Suprapubic skin (tissue), 4 donors: ENCODE results near the gene IQGAP3. TPM values are rescaled to one million over a fixed set of nuclear protein-coding genes. Genes with fewer than 3 reads are reported as not detected.
"Not testable (repeated sequence)": the region's sequence is repeated elsewhere in the genome, so short reads cannot be mapped to it uniquely, and the experiment has no call there.

Experiments used
- DNase-seq, 2 donors: peaks; one replicate each; pipeline ENCODE4 v3.0.0-alpha.2; 2019; ENCODE audit warnings: low spot score in 2 of 2
- H3K27ac ChIP-seq: fragments of 200-600 bp; sonication (generic); one replicate; pipeline ENCODE4 v1.5.1; 2019
- H3K27me3 ChIP-seq: fragments of 200-600 bp; sonication (generic); one replicate; pipeline ENCODE4 v1.5.1; 2019
- H3K36me3 ChIP-seq: fragments of 200-600 bp; sonication (generic); one replicate; pipeline ENCODE4 v1.5.1; 2019
- H3K4me1 ChIP-seq: fragments of 200-600 bp; sonication (generic); one replicate; pipeline ENCODE4 v1.5.1; 2019
- H3K4me3 ChIP-seq: fragments of 200-600 bp; sonication (generic); one replicate; pipeline ENCODE4 v1.5.1; 2019; ENCODE audit warnings: mild to moderate bottlenecking
- H3K9me3 ChIP-seq: fragments of 200-600 bp; sonication (generic); one replicate; pipeline ENCODE4 v1.5.1; 2019
- EP300 ChIP-seq: sonication (generic); formaldehyde crosslinking; IDR thresholded peaks from one replicate; pipeline ENCODE4 v1.6.1; 2017; ENCODE audit warnings: antibody characterized with exemption
- POLR2A ChIP-seq, 2 donors: fragments of 450-650 bp; IDR thresholded peaks; one replicate each; pipeline ENCODE4 v1.6.1; 2017; ENCODE audit warnings: antibody characterized with exemption in 2 of 2, mild to moderate bottlenecking in 2 of 2, moderate library complexity in 2 of 2
- POLR2AphosphoS5 ChIP-seq, 3 donors: sonication (generic); formaldehyde crosslinking; IDR thresholded peaks; one replicate each; pipeline ENCODE4 v1.6.1; 2017; ENCODE audit warnings: antibody characterized with exemption in 3 of 3
- WGBS: methylation state at CpG from one replicate; pipeline ENCODE4 v1.1.5; 2018; 5-methylcytosine and 5-hydroxymethylcytosine counted together
- total RNA-seq, 4 donors: library from RNA; depleted of rRNA; stranded (reverse); fragments of >200 nt; gene quantifications; one replicate each; pipeline ENCODE4 v1.1.0, GENCODE V29; 2016
- TF ChIP-seq, protein P1 (sequence below), 2 donors: fragments of 200-600 bp in 1 of 2; fragments of 450-650 bp in 1 of 2; sonication (generic) in 1 of 2; IDR thresholded peaks; one replicate each; pipeline ENCODE4 v1.5.1; 2016 to 2019; ENCODE audit warnings: antibody characterized with exemption in 2 of 2, mild to moderate bottlenecking in 1 of 2, moderate library complexity in 1 of 2

IQGAP3 gene
- total RNA-seq, 4 donors from 2014 or later: 2.2 to 5.7 (median 4.5) TPM

DNA sequence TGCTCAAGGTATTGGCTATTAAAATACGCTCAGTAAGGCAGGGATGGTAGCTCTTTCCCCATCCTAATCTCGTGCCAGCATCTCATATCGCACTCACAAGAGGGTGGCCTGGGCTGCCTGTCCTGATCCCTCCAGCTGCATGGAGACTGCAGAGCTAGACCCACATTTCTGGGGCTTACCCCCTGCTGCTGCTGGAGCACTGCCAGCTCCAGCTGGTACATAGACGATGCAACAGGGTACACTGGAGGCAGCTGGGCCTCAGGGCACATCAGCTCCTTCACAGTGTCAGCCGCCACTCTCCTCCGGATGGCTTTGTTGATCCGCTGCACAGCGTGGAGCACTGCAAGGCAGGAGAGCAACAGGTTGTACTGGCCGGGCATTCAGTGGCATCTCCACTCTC lies 16.0 kb downstream of the IQGAP3 start:
- DNase-seq: no peak
- Histone ChIP-seq H3K27me3 (no peaks in the 10 kb centered on the region), H3K4me3 (no peak overlapping the region), H3K36me3 (no peaks in the 10 kb centered on the region), H3K4me1 (peaks cover 3% of the 10 kb centered on the region), H3K9me3 (no peaks in the 10 kb centered on the region), H3K27ac (no peak overlapping the region)
- TF ChIP-seq EP300 (no peak), POLR2A (IDR thresholded peaks at IDR 0.05) (no peak)
- WGBS: 75% methylated on average over 7 of the region's 9 CpGs

DNA sequence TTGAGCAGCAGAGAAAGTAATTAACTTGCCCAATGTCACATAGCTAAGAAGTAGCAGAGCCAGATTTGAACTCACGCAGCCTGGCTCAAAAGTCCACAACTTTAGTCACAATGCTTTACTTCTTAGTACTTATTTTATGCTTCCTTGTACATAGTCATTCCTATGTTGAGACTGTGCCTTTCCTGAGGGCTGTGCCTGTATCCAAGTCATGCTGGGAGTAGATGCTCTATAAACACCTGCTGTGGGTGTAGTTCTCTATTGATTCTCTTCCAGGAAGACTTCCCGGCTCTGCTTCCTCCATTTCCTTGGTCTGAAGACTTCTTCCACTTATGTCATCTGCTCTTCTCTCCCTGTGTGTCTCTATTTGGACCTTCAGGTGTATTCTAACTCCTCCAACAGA lies 16.6 kb downstream of the IQGAP3 start:
- Histone ChIP-seq H3K27me3 (no peaks in the 10 kb centered on the region), H3K9me3 (no peaks in the 10 kb centered on the region), H3K4me3 (no peak overlapping the region), H3K27ac (no peak overlapping the region), H3K4me1 (peaks cover 3% of the 10 kb centered on the region), H3K36me3 (no peaks in the 10 kb centered on the region)
- TF ChIP-seq, protein P1, sequence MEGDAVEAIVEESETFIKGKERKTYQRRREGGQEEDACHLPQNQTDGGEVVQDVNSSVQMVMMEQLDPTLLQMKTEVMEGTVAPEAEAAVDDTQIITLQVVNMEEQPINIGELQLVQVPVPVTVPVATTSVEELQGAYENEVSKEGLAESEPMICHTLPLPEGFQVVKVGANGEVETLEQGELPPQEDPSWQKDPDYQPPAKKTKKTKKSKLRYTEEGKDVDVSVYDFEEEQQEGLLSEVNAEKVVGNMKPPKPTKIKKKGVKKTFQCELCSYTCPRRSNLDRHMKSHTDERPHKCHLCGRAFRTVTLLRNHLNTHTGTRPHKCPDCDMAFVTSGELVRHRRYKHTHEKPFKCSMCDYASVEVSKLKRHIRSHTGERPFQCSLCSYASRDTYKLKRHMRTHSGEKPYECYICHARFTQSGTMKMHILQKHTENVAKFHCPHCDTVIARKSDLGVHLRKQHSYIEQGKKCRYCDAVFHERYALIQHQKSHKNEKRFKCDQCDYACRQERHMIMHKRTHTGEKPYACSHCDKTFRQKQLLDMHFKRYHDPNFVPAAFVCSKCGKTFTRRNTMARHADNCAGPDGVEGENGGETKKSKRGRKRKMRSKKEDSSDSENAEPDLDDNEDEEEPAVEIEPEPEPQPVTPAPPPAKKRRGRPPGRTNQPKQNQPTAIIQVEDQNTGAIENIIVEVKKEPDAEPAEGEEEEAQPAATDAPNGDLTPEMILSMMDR (IDR thresholded peaks at IDR 0.05): no peak
- TF ChIP-seq EP300: no peak
- TF ChIP-seq POLR2AphosphoS5 (IDR thresholded peaks at IDR 0.05): no peak
- no peak for TF ChIP-seq POLR2A (IDR thresholded peaks at IDR 0.05)
- no peak for DNase-seq
- 55% methylated on average over 2 of the region's 2 CpGs for WGBS

DNA sequence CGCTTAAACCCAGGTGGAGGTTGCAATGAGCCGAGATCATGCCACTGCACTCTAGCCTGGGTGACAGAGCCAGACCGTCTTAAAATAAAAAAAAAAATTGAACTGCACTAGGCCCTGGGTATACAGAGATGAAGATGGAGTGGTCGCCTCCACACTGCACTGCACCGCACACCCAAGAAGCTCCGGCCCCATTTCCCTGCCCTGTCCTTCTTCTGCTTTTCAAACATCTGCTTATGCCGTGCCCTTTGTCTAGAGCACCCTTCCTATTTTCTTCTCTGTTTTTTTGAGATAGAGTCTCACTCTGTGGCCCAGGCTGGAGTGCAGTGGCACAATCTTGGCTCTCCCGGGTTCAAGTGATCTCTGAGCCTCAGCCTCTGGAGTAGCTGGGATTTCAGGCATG lies 17.4 kb downstream of the IQGAP3 start:
- Histone ChIP-seq H3K27me3 (no peaks in the 10 kb centered on the region), H3K4me1 (peaks cover 3% of the 10 kb centered on the region), H3K4me3 (no peak overlapping the region), H3K36me3 (no peaks in the 10 kb centered on the region), H3K9me3 (no peaks in the 10 kb centered on the region), H3K27ac (no peak overlapping the region)
- no peak for DNase-seq
- TF ChIP-seq POLR2AphosphoS5 (IDR thresholded peaks at IDR 0.05) (no peak), POLR2A (IDR thresholded peaks at IDR 0.05) (no peak), EP300 (no peak)
- TF ChIP-seq, protein P1 (IDR thresholded peaks at IDR 0.05): no peak
- 81% methylated on average over 8 of the region's 8 CpGs for WGBS

DNA sequence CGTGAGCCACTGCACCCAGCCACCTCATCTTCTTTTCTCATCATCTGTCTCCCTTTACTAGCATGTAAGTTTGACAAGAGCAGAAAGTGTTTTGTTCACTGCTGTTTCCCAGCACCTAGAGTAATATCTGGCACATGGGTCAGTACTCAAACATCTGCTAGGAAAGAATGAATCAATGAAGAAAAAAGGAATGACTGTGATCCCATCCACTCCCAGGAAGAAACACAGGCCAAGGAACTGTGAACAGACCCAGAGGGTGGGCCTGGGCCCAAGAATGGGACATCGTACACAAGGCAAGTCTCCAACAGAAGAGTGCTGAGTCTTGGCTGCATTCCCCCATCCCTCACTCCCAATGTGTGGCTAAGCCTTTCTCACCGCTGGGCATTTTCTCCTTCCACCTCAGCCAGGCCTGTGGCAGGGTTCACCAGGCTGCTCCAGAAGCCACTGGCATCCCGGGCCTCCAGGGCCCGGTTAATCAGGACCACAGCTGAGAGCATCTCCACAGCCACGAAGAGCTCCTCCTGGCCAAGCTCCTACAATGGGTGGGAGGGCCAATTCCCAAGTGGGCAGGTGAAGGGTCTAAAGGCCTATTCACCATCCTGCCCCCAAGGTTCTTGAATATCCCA lies 18.4 kb downstream of the IQGAP3 start:
- no peak for TF ChIP-seq POLR2A (IDR thresholded peaks at IDR 0.05)
- TF ChIP-seq, protein P1 (IDR thresholded peaks at IDR 0.05): no peak
- no peak for TF ChIP-seq EP300
- TF ChIP-seq POLR2AphosphoS5 (IDR thresholded peaks at IDR 0.05): no peak
- H3K9me3 ChIP-seq: no peaks in the 10 kb centered on the region
- 91% methylated on average over 5 of the region's 6 CpGs for WGBS

DNA sequence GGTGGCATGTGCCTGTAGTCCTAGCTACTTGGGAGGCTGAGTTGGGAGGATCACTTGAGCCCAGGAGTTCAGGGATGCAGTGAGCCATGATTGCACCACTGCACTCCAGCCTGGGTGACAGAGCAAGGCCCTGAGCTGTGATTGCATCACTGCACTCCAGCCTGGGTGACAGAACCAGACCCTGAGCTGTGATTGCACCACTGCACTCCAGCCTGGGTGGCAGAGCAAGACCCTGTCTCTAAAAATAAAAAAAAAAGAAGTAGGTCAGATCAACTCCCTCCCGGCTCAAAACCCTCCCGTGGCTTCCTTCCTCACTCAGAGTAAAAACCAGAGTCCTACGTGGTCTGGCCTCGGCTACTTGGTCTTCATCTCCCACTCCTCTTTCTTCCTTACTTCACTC lies 19.4 kb downstream of the IQGAP3 start:
- 83% methylated on average over 4 of the region's 4 CpGs for WGBS
- H3K27me3 ChIP-seq, DNase-seq, H3K36me3 ChIP-seq, H3K27ac ChIP-seq, H3K4me3 ChIP-seq, H3K9me3 ChIP-seq, H3K4me1 ChIP-seq: not testable (repeated sequence)

More for the DNA sequence above, 18.4 kb downstream of the IQGAP3 start:
- Histone ChIP-seq H3K4me3 (no peak overlapping the region), H3K27me3 (no peaks in the 10 kb centered on the region), H3K4me1 (no peaks in the 10 kb centered on the region), H3K36me3 (no peaks in the 10 kb centered on the region), H3K27ac (no peak overlapping the region)
- DNase-seq: no peak

DNA sequence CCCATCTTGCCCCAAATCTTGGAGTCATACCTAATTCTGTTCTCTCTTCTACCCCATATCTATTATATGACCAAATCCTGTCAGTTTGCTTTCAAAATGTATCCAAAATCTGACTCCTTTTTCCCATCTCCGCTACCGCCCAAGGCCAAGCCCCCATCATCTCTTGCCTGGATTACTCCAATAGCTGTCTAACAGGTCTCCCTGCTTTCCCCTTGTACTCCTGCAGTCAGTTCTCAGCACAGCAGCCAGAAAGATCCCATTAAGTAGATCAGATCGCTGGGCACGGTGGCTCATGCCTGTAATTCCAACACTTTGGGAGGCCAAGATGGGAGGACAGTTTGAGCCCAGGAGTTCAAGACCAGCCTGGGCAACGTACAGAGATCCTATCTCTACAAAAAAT lies 19.8 kb downstream of the IQGAP3 start:
- no peak overlapping the region for H3K27ac ChIP-seq
- H3K4me1 ChIP-seq: no peaks in the 10 kb centered on the region
- TF ChIP-seq POLR2A (IDR thresholded peaks at IDR 0.05) (no peak), POLR2AphosphoS5 (IDR thresholded peaks at IDR 0.05) (no peak), EP300 (no peak)
- TF ChIP-seq, protein P1 (IDR thresholded peaks at IDR 0.05): no peak
- no peak overlapping the region for H3K4me3 ChIP-seq
- H3K9me3 ChIP-seq: no peaks in the 10 kb centered on the region
- DNase-seq: no peak
- 73% methylated on average over 5 of the region's 5 CpGs for WGBS
- H3K36me3 ChIP-seq: no peaks in the 10 kb centered on the region
- no peaks in the 10 kb centered on the region for H3K27me3 ChIP-seq
